Activated T-helper 2 cell treated with anti-CD3 and anti-CD28 coated beads, Interferon-gamma antibody, Interleukin-2, Interleukin-4, amounts not matched to agents 10 μg/mL and 5 μg/mL and 100 μg/mL, durations not matched to agents 14 hours and 24 hours and 36 hours (primary cell): ENCODE data around the gene SLC9A4. TPM values are rescaled to one million over a fixed set of nuclear protein-coding genes. Genes with fewer than 3 reads are reported as not detected.

Experiments
- DNase-seq: peaks from one replicate; pipeline ENCODE4 v3.0.0; 2021; ENCODE audit warnings: low spot score
- H3K27ac Mint-ChIP-seq: one replicate; pipeline ENCODE4 v1.8.0; 2021; ENCODE audit warnings: mixed read lengths
- H3K27me3 Mint-ChIP-seq: one replicate; pipeline ENCODE4 v1.8.0; 2021; ENCODE audit warnings: low read depth, mixed read lengths
- H3K36me3 Mint-ChIP-seq: one replicate; pipeline ENCODE4 v1.8.0; 2021; ENCODE audit warnings: low read depth, mixed read lengths
- H3K4me1 Mint-ChIP-seq: one replicate; pipeline ENCODE4 v1.8.0; 2021; ENCODE audit warnings: low read depth, mixed read lengths
- H3K4me3 Mint-ChIP-seq: one replicate; pipeline ENCODE4 v1.8.0; 2021; ENCODE audit warnings: low read depth, mild to moderate bottlenecking, moderate library complexity, mixed read lengths
- H3K9me3 Mint-ChIP-seq: one replicate; pipeline ENCODE4 v1.8.0; 2021; ENCODE audit warnings: mixed read lengths
- intact Hi-C: fragments of 100-400 bp; cut with micrococcal nuclease; formaldehyde crosslinking; loops from one replicate; pipeline ENCODE4 v1.15.1; 2023
- total RNA-seq: library from RNA; stranded (reverse); gene quantifications from 2 replicates; pipeline ENCODE4 v1.2.3, GENCODE V29; 2022

SLC9A4 gene
- total RNA-seq, 1 donor from 2014 or later = 0.09 TPM

GRCh38 chr2:102438111-102438510, 34.9 kb upstream of the SLC9A4 start:
- no peak overlapping the region for H3K27ac Mint-ChIP-seq
- H3K4me3 Mint-ChIP-seq = no peak overlapping the region
- no peaks in the 10 kb centered on the region for H3K27me3 Mint-ChIP-seq
- peaks cover 33% of the 10 kb centered on the region for H3K4me1 Mint-ChIP-seq
- H3K9me3 Mint-ChIP-seq = no peaks in the 10 kb centered on the region
- H3K36me3 Mint-ChIP-seq = peaks cover 20% of the 10 kb centered on the region
- DNase-seq = no peak
- intact Hi-C loops = loop anchor here (5.0 to 10.0 kb wide), 2 partner anchors 301 to 723 kb away; no protein-coding TSS in a partner anchor

DNA sequence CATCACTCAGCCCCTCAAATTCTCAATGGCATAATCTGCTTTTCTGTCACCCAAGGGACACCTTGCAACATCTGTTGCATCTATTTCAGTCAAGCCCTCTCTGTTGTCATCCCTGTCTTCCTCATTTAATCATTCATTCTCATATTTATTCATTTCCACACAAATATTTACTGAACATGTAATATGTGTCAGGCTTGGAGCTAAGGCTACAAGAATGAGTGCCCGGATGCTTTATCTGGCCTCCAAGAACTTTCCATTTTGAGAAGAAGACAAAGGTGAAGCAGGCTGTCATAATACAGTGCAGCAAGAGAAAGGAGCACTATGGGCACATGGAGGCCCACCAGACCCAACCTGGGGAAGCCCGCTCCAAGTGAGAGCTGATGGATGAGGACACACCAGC, 34.4 kb upstream of the SLC9A4 start:
- DNase-seq = no peak
- intact Hi-C loops = loop anchor here (5.0 to 10.0 kb wide), 2 partner anchors 301 to 724 kb away; no protein-coding TSS in a partner anchor
- no peaks in the 10 kb centered on the region for H3K27me3 Mint-ChIP-seq
- peaks cover 19% of the 10 kb centered on the region for H3K36me3 Mint-ChIP-seq
- peaks cover 37% of the 10 kb centered on the region for H3K4me1 Mint-ChIP-seq
- H3K27ac Mint-ChIP-seq = no peak overlapping the region
- H3K9me3 Mint-ChIP-seq = no peaks in the 10 kb centered on the region
- H3K4me3 Mint-ChIP-seq = no peak overlapping the region

- peaks cover 37% of the 10 kb centered on the region for H3K4me1 Mint-ChIP-seq
- no peaks in the 10 kb centered on the region for H3K27me3 Mint-ChIP-seq
- no peak overlapping the region for H3K4me3 Mint-ChIP-seq
- DNase-seq = no peak
- peaks cover 19% of the 10 kb centered on the region for H3K36me3 Mint-ChIP-seq
- no peak overlapping the region for H3K27ac Mint-ChIP-seq
- intact Hi-C loops = loop anchor here (5.0 to 10.0 kb wide), 2 partner anchors 302 to 724 kb away; no protein-coding TSS in a partner anchor
- H3K9me3 Mint-ChIP-seq = no peaks in the 10 kb centered on the region
These were observed 33.8 kb upstream of the SLC9A4 start for GRCh38 chr2:102439065-102439695.

- H3K9me3 Mint-ChIP-seq = no peaks in the 10 kb centered on the region
- H3K36me3 Mint-ChIP-seq = peaks cover 20% of the 10 kb centered on the region
- DNase-seq = peak; percentile 21
- H3K27ac Mint-ChIP-seq = peak overlapping the region; percentile 47
- H3K4me1 Mint-ChIP-seq = peaks cover 13% of the 10 kb centered on the region
- H3K4me3 Mint-ChIP-seq = peak overlapping the region; percentile 33
- no peaks in the 10 kb centered on the region for H3K27me3 Mint-ChIP-seq
- intact Hi-C loops = loop anchor here (2.0 kb wide), 3 partner anchors 86 to 202 kb away; no protein-coding TSS in a partner anchor
These were observed 29.8 kb upstream of the SLC9A4 start for GRCh38 chr2:102442967-102443828.

DNA sequence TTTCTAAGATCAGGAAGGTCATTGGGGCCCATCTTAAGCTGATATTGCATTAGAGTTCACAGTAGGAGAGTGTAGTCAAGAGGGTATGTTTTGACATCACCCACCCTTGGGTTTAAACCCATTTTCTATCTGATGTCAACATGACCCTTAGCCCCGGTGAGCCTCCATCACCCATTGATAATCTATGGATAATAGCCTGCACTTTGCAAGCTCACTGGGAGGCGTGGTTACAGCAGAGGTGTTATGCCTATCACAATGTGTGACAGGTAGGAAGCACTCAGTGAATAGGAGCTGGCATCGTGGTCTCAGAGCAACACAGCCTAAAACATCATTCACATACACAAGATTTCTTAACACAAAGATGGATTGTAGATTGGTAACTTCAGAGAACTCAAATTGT, 28.8 kb upstream of the SLC9A4 start:
- intact Hi-C loops = no loop called here

DNA sequence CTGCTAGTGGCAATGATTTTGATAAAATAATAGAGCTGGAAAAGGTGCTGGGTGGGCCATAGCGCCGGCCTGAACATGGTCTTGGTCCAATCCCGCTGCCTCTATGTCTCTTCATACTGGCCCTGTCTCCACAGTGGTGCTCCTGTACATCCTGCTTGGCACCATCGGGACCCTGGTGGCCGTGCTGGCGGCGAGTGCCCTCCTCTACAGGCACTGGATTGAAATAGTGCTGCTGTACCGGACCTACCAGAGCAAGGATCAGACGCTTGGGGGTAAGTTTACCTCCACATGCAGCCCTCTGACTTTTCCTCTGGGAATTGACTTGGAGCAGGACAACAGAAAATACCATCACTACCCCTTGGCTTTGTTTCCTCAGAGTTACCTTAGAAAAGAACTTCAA, 26.1 kb upstream of the SLC9A4 start:
- Mint-ChIP-seq H3K4me1 (peaks cover 14% of the 10 kb centered on the region), H3K9me3 (no peaks in the 10 kb centered on the region), H3K27me3 (no peaks in the 10 kb centered on the region), H3K27ac (no peak overlapping the region), H3K4me3 (no peak overlapping the region), H3K36me3 (peaks cover 29% of the 10 kb centered on the region)
- DNase-seq = no peak
- intact Hi-C loops = loop anchor here (5.0 kb wide), 1 partner anchor 1030 kb away; no protein-coding TSS in a partner anchor

More for the DNA sequence above, 28.8 kb upstream of the SLC9A4 start:
- H3K4me3 Mint-ChIP-seq = no peak overlapping the region
- H3K27ac Mint-ChIP-seq = no peak overlapping the region
- H3K4me1 Mint-ChIP-seq = peaks cover 13% of the 10 kb centered on the region
- DNase-seq = no peak
- H3K27me3 Mint-ChIP-seq = no peaks in the 10 kb centered on the region
- peaks cover 20% of the 10 kb centered on the region for H3K36me3 Mint-ChIP-seq
- no peaks in the 10 kb centered on the region for H3K9me3 Mint-ChIP-seq

- Mint-ChIP-seq H3K27me3 (no peaks in the 10 kb centered on the region), H3K27ac (no peak overlapping the region), H3K4me1 (peaks cover 8% of the 10 kb centered on the region), H3K9me3 (no peaks in the 10 kb centered on the region), H3K36me3 (peaks cover 33% of the 10 kb centered on the region), H3K4me3 (no peak overlapping the region)
- intact Hi-C loops = loop anchor here (1.0 to 5.0 kb wide), 4 partner anchors 93 to 1032 kb away; no protein-coding TSS in a partner anchor
- DNase-seq = peak; percentile 50
These were observed 23.6 kb upstream of the SLC9A4 start for GRCh38 chr2:102449370-102449974.

GRCh38 chr2:102451968-102452367, 21.1 kb upstream of the SLC9A4 start:
- peaks cover 14% of the 10 kb centered on the region for H3K4me1 Mint-ChIP-seq
- no peak overlapping the region for H3K27ac Mint-ChIP-seq
- H3K36me3 Mint-ChIP-seq = peaks cover 21% of the 10 kb centered on the region
- intact Hi-C loops = no loop called here
- DNase-seq = no peak
- peaks cover 5% of the 10 kb centered on the region for H3K27me3 Mint-ChIP-seq
- H3K4me3 Mint-ChIP-seq = no peak overlapping the region
- H3K9me3 Mint-ChIP-seq = peaks cover 4% of the 10 kb centered on the region

DNA sequence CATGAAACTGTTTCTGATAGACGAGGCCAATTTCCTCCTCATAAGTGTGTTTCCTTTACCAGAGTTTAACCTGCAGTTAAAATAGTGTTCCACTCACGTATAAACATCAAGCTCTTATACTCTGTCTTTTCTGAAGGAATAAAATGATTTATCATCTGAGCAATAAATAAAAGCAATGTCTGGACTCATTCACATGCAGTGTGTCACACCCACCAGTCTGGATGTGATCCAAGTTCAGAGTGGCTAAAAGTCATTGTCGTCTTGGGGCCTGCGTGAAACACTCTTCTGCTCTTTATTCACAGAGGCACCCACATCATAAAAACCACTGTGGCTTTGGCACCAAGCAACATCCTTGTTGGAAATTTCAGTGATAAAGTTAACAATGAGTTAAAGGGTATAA, 19.5 kb upstream of the SLC9A4 start:
- intact Hi-C loops = no loop called here
- Mint-ChIP-seq H3K4me1 (peaks cover 14% of the 10 kb centered on the region), H3K4me3 (no peak overlapping the region), H3K27ac (no peak overlapping the region), H3K36me3 (peaks cover 16% of the 10 kb centered on the region), H3K9me3 (peaks cover 4% of the 10 kb centered on the region), H3K27me3 (peaks cover 7% of the 10 kb centered on the region)
- no peak for DNase-seq

GRCh38 chr2:102455061-102455670, 17.9 kb upstream of the SLC9A4 start:
- H3K9me3 Mint-ChIP-seq = peaks cover 4% of the 10 kb centered on the region
- H3K4me1 Mint-ChIP-seq = peaks cover 13% of the 10 kb centered on the region
- intact Hi-C loops = no loop called here
- H3K4me3 Mint-ChIP-seq = no peak overlapping the region
- DNase-seq = no peak
- no peak overlapping the region for H3K27ac Mint-ChIP-seq
- H3K36me3 Mint-ChIP-seq = peaks cover 12% of the 10 kb centered on the region
- H3K27me3 Mint-ChIP-seq = peaks cover 21% of the 10 kb centered on the region

- Mint-ChIP-seq H3K27ac (no peak overlapping the region), H3K27me3 (peaks cover 45% of the 10 kb centered on the region), H3K4me3 (no peak overlapping the region), H3K36me3 (no peaks in the 10 kb centered on the region), H3K9me3 (peaks cover 4% of the 10 kb centered on the region), H3K4me1 (no peaks in the 10 kb centered on the region)
- intact Hi-C loops = no loop called here
- no peak for DNase-seq
These were observed 12.6 kb upstream of the SLC9A4 start for GRCh38 chr2:102460467-102460866.

GRCh38 chr2:102461188-102461587, 11.8 kb upstream of the SLC9A4 start:
- peaks cover 45% of the 10 kb centered on the region for H3K27me3 Mint-ChIP-seq
- intact Hi-C loops = no loop called here
- no peaks in the 10 kb centered on the region for H3K36me3 Mint-ChIP-seq
- DNase-seq = no peak
- H3K4me3 Mint-ChIP-seq = no peak overlapping the region
- H3K9me3 Mint-ChIP-seq = no peaks in the 10 kb centered on the region
- H3K4me1 Mint-ChIP-seq = no peaks in the 10 kb centered on the region
- H3K27ac Mint-ChIP-seq = no peak overlapping the region
